NCI-H2029 treated with DMSO at 0.1 percent for 48 hours (cell line): ENCODE data around the gene GRM4.

Experiments used
- DNase-seq: peaks from one replicate; lab custom pipeline; 2025; lab: John Stamatoyannopoulos, UW

The GRM4 gene

DNA sequence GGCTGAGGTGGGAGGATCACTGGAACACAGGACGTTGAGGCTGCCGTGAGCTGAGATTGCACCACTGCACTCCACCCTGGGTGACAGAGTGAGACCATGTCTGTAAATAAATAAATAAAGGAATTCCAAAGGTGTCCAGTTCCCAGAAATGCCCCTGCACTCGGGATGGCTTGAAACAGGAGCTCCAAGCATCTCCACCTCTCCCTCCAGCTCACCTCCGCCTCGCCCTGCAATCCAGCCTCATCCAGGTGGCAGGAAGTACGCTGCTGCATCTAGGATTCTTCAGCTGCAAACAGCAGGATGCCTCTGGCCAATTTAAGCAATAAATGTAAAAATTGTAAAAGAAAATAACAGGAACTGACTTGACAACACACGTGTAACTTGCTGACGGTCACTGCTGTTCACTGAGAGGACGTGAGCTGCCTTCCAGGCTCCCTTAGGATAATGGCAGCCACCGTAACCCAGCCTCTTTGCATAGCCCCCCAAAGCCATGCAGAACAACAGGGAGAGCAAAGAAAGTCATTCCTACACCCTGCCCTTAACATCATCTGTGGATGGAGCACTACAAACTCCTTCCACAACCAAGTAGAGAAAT is 11.4 kb upstream of the GRM4 start:
- no peak for DNase-seq

DNA sequence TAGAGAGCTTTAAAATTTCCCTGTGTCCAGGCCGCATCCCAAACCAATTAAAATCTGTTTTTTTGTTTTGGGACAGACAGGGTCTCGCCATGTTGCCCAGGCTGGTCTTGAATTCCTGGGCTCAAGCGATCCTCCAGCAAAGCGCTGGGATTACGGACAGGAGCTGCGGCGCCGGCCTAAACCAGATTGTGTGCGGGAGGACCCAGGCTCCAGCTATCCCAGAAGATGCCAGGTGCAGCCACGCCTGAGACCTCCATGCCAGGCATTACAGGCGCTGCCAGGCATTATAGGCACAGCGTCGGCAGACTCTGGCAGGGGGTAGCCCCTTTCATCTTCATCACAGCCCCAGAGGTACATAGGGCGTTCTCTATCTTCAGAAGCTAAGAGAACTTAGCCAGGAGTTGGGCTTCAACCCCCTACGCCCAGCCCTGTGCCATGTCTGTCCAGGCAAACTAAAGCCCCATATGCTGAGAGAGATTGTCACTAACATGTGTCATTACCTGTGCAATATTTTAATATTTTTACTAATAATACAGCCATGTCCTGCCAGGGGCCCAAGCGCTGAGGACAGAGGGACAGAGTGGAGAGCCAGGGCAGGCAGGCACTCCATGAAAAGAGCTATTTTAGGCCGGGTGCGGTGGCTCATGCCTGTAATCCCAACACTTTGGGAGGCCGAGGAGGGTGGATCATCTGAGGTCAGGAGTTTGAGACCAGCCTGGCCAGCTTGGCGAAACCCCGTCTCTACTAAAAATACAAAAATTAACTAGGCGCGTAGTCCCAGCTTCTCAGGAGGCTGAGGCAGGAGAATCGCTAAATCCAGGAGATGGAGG is 9.8 kb upstream of the GRM4 start:
- DNase-seq: no peak

DNA sequence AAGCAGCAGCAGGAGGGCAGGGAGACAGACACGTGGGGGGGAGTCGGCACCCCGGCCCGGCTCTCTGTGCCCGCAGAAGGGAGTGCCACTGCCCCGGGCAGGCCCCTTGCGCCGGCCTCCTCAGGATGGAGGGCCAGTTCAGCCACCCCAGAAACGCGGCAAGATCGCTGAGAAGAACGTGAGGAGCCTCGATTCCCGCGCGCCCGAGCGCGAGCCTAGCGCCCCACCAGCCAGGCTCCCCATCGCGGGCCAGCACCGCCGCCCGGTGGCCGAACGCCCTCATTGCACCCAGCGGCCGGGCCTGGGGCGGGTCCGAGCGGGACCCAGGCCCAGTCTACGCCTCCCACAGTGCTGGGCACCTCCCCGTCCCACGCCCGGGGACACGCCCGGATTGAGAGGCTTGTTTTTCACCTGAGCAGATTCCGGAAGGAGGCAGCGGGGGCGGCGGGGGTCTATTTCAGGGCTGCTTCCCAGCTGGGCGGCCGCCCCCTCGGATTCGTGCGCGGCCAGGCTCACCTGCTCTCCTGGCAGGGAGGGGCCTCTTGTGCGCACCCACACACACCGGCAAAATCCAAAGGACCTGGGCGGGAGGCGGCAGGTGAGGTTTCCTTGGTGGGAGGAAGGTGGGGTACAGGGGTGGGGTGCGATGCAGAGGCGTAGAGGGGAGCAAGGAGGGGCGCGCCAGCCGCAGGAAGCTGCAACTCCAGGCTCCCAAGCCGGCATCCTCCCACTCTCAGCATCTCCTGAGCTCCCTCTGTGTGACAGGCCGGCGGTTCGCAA is 9.0 kb upstream of the GRM4 start:
- peak; percentile 4 for DNase-seq

DNA sequence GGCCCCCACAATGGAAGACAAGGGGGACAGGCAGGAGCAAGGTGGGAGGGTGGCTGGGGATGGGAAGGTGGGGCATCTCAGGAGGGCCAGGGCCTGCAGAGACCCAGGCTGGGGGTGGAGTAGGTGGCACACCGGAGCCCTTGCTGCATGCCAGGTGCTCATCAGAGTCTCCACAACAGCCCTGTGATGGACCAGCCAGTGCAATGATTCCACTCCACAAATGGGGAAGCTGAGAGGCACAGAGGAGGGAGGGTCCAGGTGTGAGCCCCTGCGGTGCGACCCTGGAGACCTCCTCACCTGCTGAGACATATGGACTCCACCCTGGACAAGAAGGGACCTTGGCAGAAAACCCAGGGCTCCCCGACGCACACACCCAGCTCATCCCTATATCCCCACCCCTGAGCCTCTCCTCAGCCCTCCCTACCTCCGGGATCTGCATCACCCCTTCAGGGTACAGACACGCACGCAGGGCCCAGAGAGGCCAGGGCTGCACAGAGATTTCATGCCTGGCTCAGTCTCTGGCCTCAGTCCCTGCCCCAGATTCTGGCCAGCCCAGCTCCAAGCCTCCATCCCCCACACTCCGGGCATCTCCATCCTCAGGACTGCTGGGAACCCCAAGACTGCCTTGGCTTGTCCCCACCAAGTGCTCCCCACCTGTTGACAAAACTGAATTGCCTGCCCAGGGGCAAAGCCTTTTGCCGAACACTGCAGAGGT is 7.1 kb upstream of the GRM4 start:
- DNase-seq: no peak

DNA sequence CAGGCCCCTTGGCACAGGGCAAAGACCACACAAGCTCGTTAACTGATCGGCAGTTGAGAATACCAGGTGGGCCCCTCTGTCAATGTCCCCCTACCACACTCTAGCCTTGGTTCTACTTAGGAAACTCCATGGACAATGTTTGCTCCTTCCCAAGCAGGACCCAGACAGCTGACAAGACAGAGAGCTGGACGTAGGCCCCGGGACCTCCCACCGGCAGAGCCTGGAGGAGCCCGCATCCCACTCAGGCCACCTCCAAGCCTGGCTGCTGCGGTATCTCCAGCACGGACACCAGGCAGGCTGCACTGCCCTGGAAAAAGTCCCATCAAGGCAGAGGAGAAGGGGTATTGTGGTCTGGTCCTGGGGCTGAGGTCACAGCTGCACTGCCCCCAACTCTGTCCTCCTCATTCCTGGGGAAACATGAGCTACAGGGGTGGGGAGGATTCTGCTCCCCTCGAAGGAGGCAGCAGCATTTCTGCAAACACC is 6.2 kb upstream of the GRM4 start:
- DNase-seq: no peak

DNA sequence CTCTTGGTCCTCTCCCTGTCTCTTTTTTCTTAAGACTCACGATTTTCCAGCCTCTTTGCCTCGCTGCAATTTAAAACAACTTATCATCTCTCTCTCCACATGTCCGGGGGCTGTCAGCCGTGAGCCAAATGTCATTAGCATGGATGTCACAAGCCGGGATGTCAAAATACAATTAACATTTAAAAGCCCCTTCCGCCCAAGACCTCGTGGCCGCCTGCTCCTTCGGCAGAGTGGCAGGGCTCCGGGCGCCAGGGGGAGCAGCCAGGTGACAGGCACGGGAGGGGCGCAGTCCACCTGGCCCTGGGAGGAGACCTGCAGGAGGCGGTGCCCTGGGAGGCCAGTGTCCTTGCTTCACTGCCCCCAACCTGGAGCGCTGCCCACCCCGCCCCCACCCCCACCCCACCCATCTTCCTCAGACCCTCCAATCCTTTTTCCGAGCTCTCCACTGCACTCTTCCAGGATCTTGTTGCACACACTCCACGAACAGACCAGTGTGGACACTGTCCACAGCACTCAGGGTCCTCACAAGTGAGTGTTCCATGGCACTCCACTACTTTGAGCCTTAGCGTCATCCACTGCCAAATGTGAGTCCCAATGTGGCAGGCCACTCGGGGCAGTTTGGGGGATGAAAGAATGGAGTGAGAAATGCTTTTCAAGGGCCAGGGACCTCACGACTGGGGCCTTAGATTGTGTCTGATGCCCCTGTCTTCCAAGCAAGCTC is 5.6 kb upstream of the GRM4 start:
- DNase-seq: no peak

DNA sequence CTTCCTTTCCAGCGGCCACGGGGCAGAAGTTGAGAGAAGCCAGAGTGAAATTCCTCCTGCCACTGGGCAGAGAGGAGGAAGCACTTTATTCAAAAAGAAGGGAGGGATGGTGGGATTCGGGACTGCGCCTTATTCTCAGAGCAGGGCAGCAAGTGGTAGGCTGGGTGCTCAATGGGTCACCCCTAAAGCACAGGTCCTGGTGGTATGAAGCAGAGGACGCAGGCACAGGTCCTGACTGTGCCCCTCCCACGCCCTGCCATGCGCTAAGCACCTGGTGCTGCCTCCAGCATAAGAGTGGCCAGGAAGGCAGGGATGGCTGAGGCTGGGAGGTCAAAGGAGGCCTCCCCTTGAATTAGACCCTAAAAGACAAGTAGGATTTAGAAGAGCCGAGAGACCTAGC is 4.9 kb upstream of the GRM4 start:
- no peak for DNase-seq

DNA sequence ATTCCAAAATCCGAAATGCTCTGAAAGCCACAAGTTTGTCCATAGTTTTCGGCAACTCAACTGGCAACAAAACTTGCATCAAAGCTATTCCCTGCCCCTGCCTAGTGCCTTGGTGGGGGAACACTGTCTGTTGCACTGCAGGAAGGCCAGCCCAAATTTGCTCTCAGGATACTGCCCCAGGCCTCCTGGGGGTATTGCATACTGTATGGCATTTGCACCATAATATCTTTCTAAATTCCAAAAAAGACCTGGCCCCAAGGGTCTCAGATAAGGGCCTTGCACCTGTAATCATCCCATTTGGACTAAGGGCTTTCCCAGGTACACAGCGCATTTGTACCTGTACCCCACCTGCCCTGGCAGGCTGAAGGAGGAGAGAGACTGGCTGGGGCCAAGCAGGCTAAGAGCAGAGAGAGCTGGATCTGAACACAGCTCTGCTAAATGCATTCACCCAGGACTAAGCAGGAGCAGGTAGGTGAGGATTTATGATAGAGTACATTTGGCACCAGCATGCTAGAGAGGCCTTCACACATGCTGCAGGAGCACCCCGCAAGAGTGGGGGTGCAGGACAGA is 4.0 kb upstream of the GRM4 start:
- no peak for DNase-seq

DNA sequence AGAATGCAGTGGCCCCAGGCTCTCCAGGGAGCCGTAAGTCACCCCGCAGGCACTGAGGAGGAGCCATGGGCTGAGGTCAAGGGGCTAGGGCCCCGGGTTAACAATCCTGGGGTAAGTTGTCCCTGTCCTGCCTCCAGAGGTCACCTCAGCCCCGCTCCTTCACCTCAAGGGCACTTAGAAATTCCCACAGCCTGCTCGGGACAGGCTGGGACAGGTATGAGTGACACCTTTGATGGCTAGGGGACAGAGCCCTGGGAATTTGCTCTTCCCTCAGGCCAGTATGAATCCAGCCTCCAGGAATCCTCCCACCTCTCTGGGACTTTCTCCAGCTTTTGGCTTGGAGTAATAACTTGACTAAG is 3.5 kb upstream of the GRM4 start:
- no peak for DNase-seq

DNA sequence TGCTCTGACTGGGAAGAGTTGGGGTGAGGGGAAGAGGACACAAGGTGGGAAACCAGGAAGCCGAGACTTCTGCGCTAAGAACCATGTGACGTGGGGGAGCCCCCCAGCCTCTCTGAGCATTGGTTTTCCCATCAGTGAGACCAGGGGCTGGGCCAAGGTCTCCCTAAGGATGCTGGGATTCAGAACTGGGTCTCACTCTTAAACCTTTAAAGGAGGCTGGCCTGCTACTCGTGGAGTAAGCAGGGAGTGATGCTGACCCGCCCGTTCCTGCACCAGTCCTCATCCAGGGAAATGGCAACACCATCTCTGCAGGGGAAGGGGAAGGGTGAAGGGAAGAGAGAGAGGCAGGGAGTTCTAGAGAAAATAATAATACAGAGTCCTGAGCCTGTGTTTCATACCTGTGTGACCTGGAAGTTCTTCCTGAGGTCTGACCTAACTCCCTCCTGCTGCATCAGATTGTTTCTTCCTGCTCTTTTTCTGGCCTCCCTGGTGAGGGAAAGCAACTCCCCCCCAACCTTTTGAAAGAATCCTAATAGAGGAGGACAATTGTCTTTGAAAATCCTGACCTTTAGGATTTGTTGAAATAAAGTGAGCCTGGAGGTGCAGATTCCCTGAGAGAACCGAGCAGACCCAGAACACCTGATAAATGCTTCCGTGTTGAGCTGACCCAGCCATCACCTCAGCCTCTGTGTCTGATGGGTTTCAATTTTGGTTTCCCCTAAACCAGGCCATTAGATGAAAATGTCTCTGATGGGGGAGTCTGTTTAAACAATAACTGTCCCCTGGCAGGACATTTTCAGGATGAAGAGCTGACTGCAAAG is 3.0 kb upstream of the GRM4 start:
- DNase-seq: no peak

DNA sequence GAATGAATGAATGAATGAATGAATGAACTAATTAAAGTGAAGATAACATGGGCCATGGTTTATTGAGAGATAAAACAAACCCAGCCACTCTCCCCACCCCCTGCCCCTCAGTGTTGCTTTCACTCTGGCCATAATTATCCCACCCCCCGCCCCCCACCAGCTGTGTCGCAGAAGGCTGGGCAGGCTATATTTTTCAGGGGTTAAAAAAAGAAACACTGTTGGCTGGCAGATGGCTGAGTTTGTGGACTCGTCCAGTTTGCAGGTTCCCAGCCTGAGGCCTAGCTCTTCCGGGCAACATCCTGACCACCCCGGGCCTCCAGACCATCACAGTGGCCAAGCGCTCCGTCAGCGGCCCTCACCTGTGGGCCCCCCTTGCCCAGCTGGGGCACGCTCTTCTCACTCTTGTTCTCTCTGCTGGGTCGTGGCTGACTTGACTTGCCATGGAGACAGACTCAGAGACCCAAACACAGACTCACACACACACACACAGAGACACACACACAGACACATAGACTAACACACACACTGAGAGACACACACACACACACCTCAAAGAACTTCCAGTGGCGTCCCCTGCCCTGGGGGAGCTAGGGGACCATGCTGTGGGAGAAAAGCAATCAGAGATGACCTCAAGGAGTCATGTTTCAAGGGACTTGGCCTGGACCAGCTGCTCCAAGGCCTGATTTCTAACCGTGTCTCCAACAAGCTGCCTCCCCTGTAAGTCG is 2.2 kb upstream of the GRM4 start:
- no peak for DNase-seq

DNA sequence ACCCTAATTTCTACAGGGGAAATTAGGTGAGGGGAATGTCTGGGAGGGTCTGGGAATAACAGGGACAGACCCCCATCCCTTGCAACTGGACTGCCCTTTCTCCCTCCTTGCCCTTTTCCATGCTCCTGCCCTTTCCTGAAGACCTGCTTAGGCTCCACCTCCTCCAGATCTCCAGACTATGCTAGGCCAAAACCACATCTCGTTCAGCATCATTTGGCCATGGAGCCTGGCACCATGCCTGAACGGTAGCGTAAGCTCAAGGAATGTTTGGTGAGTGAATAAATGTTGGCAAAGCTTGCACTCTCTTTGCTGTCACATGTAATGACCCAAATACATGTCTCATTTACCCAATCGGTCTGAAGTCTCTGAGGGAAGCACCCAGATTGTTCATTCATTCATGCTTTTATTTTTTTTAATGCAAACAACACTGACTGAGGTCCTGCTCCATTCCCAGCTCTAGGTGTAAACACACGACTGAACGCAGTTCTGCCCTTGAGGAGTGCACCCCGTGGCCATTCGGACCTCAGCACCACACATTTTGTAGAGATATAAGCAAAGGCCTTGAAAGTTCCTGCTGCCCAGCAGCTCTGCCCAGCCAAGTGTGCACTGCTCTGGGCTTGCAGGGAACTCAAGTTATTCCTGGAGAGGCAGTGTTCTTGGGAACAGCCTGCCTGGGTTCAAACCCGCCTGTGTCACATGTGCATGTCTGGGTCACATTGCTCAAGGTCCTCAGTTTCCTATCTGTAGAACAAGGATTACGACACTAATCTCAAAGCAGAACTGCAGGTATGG is 1.1 kb upstream of the GRM4 start:
- peak; percentile 14 for DNase-seq

DNA sequence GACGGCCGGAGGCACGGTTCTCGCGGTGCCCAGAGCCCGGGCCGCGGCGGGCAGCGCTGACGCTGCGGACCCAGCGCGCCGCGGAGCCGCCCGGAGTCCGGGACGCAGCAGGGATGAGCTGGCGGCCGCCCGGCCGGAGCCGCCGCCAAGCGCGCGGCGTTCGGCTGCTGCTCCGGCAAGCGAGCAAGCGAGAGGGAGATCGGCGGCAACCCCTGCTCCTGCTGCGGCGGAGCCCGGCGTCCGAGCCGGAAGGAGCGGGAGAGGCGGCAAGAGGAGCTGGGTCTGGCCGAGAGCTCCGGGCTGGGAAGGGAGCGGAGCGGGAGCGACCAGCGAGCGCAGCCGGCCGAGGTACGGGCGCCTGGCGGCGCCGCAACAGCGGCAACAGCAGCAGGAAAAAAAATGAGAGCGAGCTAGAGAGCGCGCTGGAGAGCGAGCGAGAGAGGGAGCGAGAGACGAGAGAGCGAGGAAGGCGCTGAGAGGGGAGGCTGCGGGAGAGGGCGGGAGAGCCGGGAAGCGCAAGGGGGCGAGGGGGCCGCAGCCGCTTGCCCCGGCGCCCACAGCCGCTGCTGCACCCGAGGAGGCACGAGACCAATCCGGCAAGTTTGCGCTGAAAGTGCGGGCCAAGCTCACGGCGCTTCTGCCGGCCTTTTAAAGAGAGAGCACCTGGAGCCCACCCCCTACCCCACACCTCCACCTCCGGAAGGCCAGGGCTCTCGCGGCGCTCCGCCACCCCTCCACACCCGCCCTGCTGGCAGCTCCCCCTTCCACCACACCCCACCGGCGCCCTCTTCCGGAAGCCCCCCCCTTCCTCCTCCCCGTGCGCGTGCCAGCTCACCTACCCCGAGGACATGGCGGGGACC is 496 bp downstream of the GRM4 start:
- DNase-seq: no peak

DNA sequence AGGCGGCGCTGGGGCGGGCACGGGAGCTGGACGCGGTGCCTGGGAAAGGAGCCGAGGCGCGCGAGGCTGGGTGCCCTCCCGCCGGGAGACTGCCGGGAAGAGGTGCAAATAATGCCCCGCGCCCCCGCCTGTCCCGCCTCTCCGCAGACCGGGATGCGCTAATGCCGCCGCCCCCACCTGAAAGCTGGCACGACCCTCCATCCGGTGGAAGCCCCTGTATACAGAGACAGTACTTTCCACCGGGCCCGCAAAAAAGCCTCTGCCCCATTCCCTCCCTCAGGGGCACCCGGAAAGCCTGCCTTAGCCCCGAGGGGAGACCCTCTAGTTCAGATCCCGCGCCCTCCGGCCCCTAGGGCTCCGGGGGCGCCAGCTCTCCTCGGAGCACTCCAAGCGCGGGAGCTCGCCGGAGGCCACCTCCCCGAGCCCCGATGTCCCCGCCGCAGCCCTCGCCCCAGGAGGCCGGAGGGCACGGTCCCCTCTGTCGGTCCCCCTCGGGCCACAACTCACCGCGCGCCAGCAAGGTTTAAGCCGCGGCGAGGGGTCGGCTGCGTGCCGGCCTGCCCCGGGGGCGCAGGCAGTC is 1.2 kb downstream of the GRM4 start:
- DNase-seq: no peak

DNA sequence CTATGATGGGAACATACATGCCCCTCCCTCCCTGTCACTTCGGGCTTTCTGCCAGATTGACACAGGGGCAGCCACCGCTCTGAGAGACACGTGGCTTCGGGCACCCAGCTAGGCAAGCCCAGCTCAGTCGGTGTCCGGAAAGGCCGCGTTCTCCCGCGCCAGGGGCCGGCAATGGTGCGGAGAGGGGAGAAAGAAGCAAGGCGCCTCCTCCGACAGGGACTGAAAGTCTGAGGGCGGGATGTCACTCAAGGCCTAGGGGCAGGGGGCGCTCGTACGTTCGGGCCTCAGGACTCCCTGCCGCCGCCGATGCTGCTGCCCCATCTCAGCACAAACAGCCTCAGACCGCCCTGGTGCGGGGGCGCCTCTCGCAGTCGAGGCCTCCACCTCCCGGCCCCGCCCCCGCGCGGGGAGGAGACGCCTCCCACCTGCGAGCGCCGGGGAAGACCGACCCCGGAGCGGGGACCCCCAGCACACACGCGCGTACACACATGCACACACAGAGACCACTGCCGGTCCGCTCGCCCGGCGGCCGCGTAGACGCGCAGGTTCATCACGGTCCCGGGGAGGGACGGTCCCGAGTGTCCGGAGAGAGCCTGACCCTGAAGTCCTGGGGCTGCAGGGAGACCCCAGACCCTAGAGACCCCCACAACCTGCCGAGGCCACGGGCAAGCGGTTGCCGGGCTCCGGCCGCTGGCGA is 1.9 kb downstream of the GRM4 start:
- peak; percentile 19 for DNase-seq

DNA sequence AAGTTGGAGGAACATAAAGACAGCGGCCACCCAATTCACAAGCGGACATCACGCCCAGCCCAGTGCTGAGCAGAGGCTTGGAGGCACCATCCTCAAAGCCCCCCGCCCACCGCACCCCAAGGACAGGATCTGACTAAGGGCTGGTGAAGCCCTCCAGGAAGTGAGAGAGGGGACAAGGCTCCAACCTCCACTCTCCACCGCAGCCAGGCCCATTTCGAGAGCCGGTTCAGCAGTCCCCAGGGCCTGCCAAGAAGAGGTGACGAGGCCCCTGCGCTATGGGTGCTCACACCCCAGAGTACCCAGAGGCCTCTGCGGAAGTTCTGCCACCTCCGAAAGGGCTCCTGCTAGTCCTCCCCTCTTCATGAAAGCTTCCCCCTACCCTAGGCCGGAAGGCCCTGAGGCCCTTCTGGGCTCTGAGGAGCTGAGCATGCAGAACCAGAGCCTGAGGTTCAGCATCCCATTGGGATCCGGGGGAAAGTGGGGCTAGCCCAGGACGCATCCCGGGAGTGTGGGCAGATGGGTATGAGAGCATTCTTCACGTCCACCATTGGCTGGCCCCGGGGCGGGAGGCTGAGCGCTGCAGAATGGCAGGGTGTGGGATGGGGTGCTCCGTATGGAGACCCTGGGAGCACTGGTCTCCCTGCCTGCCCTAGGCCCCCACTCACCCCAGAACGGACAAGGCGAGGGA is 2.5 kb downstream of the GRM4 start:
- no peak for DNase-seq
